IPS-15b (cell line): ENCODE data around the gene RGS14.

ENCODE experiments used
- H3K27me3 ChIP-seq: one replicate; pipeline ENCODE4 v1.6.1; 2013; ENCODE audit warnings: low read length; ENCODE audit not compliant: control insufficient read depth, insufficient read depth
- H3K36me3 ChIP-seq: one replicate; pipeline ENCODE4 v1.6.1; 2013; ENCODE audit warnings: low read length; ENCODE audit not compliant: control insufficient read depth, insufficient read depth
- H3K4me1 ChIP-seq: one replicate; pipeline ENCODE4 v1.6.1; 2013; ENCODE audit warnings: mild to moderate bottlenecking, low read length; ENCODE audit not compliant: control insufficient read depth, insufficient read depth
- H3K4me3 ChIP-seq: one replicate; pipeline ENCODE4 v1.5.1; 2013; ENCODE audit warnings: low read depth, low read length
- H3K9ac ChIP-seq: one replicate; pipeline ENCODE4 v1.6.1; 2013; ENCODE audit warnings: low read depth, mild to moderate bottlenecking, low read length
- H3K9me3 ChIP-seq: one replicate; pipeline ENCODE4 v1.6.1; 2013; ENCODE audit warnings: mild to moderate bottlenecking, low read length; ENCODE audit not compliant: control insufficient read depth, insufficient read depth

The RGS14 gene

DNA sequence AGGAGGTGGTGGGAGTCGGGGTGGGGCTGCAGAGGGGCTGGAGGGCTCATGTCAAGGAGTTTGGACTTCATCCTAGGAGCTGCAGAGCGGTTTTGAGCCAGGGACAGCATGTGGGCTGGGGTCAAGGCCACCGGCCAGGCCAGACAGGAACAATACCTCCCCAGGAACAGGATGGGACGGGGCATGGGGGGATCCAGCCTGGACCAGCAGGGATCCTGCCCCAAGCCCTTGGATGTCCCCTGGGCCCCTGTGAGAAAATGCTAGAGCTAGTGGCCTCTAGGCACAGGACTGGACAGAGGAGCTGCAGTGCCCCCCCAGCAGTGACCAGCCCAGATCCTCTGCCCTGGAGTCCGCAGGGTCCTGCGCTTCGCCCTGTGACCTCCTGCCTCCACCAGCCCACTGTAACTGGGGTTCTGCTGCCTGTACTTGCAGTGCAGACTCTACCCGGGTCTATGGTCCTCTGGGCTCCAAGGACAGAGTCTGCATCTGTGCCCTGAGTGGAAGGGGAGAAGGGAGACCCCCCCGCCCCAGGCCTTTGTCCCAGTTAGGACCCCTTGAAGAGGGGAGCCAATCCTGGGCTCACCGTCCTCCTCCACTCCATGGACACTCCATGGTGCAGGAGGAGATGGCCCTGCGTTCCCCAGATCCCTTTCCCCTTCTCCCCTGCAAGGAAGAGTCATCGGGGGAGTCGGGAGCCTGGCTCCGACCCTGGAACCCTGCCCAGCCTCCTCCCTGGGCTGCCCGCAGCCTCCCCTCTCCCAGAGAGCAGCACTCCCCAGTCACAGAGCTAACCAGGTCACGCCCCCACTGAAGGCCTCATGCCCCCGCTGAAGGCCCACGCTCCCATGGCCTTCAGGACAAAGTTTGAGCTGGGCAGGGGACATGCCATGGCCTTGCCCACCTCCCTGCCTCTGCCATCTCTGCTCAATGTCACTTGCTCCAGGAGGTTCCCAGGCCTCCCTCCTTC, 43.1 kb upstream of the RGS14 start:
- Histone ChIP-seq H3K9me3 (no peaks in the 10 kb centered on the region), H3K27me3 (no peaks in the 10 kb centered on the region), H3K4me1 (peaks cover 7% of the 10 kb centered on the region), H3K36me3 (no peaks in the 10 kb centered on the region), H3K4me3 (no peak overlapping the region), H3K9ac (no peak overlapping the region)

GRCh38 chr5:177315411-177315810, 42.3 kb upstream of the RGS14 start:
- peaks cover 4% of the 10 kb centered on the region for H3K4me1 ChIP-seq

GRCh38 chr5:177316005-177316404, 41.7 kb upstream of the RGS14 start:
- Histone ChIP-seq H3K27me3 (no peaks in the 10 kb centered on the region), H3K4me3 (no peak overlapping the region), H3K36me3 (no peaks in the 10 kb centered on the region), H3K9me3 (no peaks in the 10 kb centered on the region), H3K4me1 (no peaks in the 10 kb centered on the region), H3K9ac (no peak overlapping the region)

More at GRCh38 chr5:177315411-177315810, 42.3 kb upstream of the RGS14 start:
- Histone ChIP-seq H3K36me3 (no peaks in the 10 kb centered on the region), H3K9ac (no peak overlapping the region), H3K27me3 (no peaks in the 10 kb centered on the region), H3K4me3 (no peak overlapping the region), H3K9me3 (no peaks in the 10 kb centered on the region)

- Histone ChIP-seq H3K4me3 (no peak overlapping the region), H3K9ac (no peak overlapping the region), H3K36me3 (no peaks in the 10 kb centered on the region), H3K27me3 (no peaks in the 10 kb centered on the region), H3K4me1 (no peaks in the 10 kb centered on the region), H3K9me3 (no peaks in the 10 kb centered on the region)
Observed at GRCh38 chr5:177317959-177318377, 39.8 kb upstream of the RGS14 start.

DNA sequence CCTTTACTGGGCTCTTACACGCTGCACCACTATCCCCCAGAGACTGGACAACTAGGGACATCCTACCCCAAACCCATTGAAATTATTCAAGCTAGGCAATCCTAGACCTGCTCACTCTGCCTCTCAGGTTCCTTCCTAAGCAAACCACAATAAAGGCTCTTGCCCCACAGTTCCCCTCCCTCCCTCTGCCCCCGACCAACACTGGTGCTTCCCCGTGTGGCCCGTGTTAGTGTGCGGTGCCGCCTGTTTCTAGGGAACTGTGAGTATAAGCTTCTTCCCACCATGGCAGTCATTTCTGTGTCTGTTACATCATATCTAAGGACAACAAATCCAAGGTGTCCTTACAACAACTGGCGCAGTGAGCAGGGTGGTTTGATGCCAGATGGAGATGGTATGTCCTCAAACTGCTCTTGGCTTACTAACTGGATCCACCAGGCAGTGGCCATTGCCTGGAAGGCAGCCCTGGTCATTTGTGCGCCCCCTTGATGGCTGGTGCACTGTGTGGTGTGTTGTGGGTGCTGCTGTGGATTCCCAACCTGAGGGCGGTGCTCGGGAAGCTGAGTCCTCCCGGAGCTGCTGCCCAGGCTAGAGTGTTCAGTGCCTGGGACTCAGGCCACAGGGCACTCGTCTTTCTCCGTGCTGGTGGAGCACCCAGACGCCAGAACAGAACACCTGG, 37.7 kb upstream of the RGS14 start:
- no peak overlapping the region for H3K9ac ChIP-seq
- no peaks in the 10 kb centered on the region for H3K27me3 ChIP-seq
- H3K4me1 ChIP-seq, result no peaks in the 10 kb centered on the region
- no peaks in the 10 kb centered on the region for H3K36me3 ChIP-seq
- H3K4me3 ChIP-seq, result no peak overlapping the region
- no peaks in the 10 kb centered on the region for H3K9me3 ChIP-seq

DNA sequence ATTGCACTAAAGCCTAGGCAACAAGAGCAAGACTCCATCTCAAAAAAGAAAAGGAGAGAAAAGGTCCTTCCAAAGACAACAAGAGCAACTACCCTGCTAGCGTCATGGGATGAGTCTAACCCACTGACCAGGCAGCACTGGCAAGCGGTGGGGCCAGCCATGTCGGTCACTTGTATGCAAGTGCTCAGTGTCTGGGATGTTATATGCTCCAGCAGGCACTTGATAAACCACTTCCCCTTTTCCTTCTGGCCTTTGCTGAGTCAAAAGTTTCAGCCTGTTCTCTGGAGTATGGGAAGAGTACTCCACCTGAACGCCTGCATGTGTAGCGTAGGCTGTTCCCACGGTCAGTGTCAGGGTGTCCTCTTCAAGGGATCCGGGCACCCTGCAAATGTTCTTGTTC, 36.8 kb upstream of the RGS14 start:
- H3K4me1 ChIP-seq, result peaks cover 4% of the 10 kb centered on the region

GRCh38 chr5:177325868-177326381, 31.8 kb upstream of the RGS14 start:
- H3K9ac ChIP-seq, result peak overlapping the region; percentile 9
- H3K4me1 ChIP-seq, result peaks cover 4% of the 10 kb centered on the region
- no peak overlapping the region for H3K4me3 ChIP-seq

More for the DNA sequence above, 36.8 kb upstream of the RGS14 start:
- Histone ChIP-seq H3K27me3 (no peaks in the 10 kb centered on the region), H3K9ac (no peak overlapping the region), H3K4me3 (no peak overlapping the region), H3K9me3 (no peaks in the 10 kb centered on the region), H3K36me3 (no peaks in the 10 kb centered on the region)

GRCh38 chr5:177327539-177328522, 29.9 kb upstream of the RGS14 start:
- peaks cover 4% of the 10 kb centered on the region for H3K4me1 ChIP-seq
- no peak overlapping the region for H3K4me3 ChIP-seq
- no peaks in the 10 kb centered on the region for H3K9me3 ChIP-seq
- H3K36me3 ChIP-seq, result peaks cover 17% of the 10 kb centered on the region
- no peaks in the 10 kb centered on the region for H3K27me3 ChIP-seq
- no peak overlapping the region for H3K9ac ChIP-seq

More at GRCh38 chr5:177325868-177326381, 31.8 kb upstream of the RGS14 start:
- Histone ChIP-seq H3K27me3 (no peaks in the 10 kb centered on the region), H3K36me3 (no peaks in the 10 kb centered on the region), H3K9me3 (no peaks in the 10 kb centered on the region)

DNA sequence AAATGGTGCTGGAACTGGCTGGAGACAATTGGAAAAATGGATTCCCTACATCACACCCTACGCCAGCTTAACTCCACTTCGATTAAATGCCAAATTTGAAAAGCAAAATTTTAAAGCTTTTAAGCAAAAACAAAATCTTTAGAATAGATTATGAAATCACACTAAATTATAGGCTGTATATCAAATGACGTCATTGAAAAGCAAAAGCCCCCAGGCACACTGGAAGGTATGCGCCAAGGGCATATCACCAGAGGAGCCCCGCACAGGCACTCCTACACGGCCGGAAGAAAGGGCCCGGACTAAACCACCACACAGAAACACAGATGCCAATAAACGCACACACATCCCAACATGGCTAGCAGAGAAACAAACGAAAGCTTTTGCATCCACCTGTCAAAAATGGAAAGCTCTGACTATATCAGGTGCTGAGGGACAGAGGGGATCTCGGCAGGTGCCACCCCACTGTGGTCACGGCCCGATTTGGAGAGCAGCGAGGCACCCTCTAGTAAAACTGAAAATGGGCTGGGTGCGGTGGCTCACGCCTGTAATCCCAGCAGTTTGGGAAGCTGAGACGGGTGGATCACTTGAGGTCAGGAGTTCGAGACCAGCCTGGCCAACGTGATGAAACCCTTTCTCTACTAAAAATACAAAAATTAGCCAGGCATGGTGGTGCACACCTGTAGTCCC, 29.0 kb upstream of the RGS14 start:
- no peaks in the 10 kb centered on the region for H3K9me3 ChIP-seq
- peaks cover 22% of the 10 kb centered on the region for H3K36me3 ChIP-seq
- no peaks in the 10 kb centered on the region for H3K27me3 ChIP-seq
- H3K9ac ChIP-seq, result no peak overlapping the region
- no peak overlapping the region for H3K4me3 ChIP-seq
- H3K4me1 ChIP-seq, result peaks cover 4% of the 10 kb centered on the region

- peaks cover 4% of the 10 kb centered on the region for H3K4me1 ChIP-seq
- no peaks in the 10 kb centered on the region for H3K27me3 ChIP-seq
- H3K36me3 ChIP-seq, result peaks cover 34% of the 10 kb centered on the region
- H3K9me3 ChIP-seq, result no peaks in the 10 kb centered on the region
- H3K9ac ChIP-seq, result no peak overlapping the region
- no peak overlapping the region for H3K4me3 ChIP-seq
Observed at GRCh38 chr5:177329883-177330282, 27.8 kb upstream of the RGS14 start.
